HG02798 (cell line): ENCODE measurements around the gene C11orf71.

Source experiments
- ATAC-seq: cut with Tn5 transposase; IDR thresholded peaks from one replicate; pipeline ENCODE4 v1.9.1; 2021; ENCODE audit warnings: mild to moderate bottlenecking; ENCODE audit not compliant: unreplicated experiment, poor library complexity

Gene C11orf71

GRCh38 chr11:114400915-114401223, 558 bp upstream of the C11orf71 start:
- no peak for ATAC-seq

- peak; percentile 21 for ATAC-seq
These were observed 658 bp downstream of the C11orf71 start for GRCh38 chr11:114399490-114400215.

GRCh38 chr11:114398303-114398920, 1.9 kb downstream of the C11orf71 start:
- ATAC-seq: no peak

GRCh38 chr11:114397349-114397982, 2.8 kb downstream of the C11orf71 start:
- no peak for ATAC-seq

- ATAC-seq: no peak
These were observed 3.4 kb downstream of the C11orf71 start for GRCh38 chr11:114396916-114397315.

GRCh38 chr11:114395736-114396135, 4.6 kb downstream of the C11orf71 start:
- ATAC-seq: no peak

- ATAC-seq: no peak
These were observed 7.3 kb downstream of the C11orf71 start for GRCh38 chr11:114392735-114393667.

GRCh38 chr11:114386545-114386944, 13.8 kb downstream of the C11orf71 start:
- no peak for ATAC-seq

- ATAC-seq: no peak
These were observed 14.2 kb downstream of the C11orf71 start for GRCh38 chr11:114386131-114386530.

- no peak for ATAC-seq
These were observed 15.8 kb downstream of the C11orf71 start for GRCh38 chr11:114384487-114384886.

- ATAC-seq: no peak
These were observed 17.8 kb downstream of the C11orf71 start for GRCh38 chr11:114382509-114382908.

GRCh38 chr11:114379394-114380069, 20.8 kb downstream of the C11orf71 start:
- ATAC-seq: no peak

- ATAC-seq: no peak
These were observed 22.6 kb downstream of the C11orf71 start for GRCh38 chr11:114377612-114378267.

- ATAC-seq: no peak
These were observed 25.3 kb downstream of the C11orf71 start for GRCh38 chr11:114375052-114375451.

- ATAC-seq: no peak
These were observed 31.2 kb downstream of the C11orf71 start for GRCh38 chr11:114368918-114369680.

GRCh38 chr11:114367244-114367957, 32.9 kb downstream of the C11orf71 start:
- ATAC-seq: no peak

GRCh38 chr11:114366331-114367243, 33.7 kb downstream of the C11orf71 start:
- no peak for ATAC-seq
